ENCODE measurements around the gene STK32C. TPM values are rescaled to one million over a fixed set of nuclear protein-coding genes. Genes with fewer than 3 reads are reported as not detected.

Gene STK32C
- total RNA-seq = 1 to 10 TPM; 9.3 to 9.7 TPM

GRCh38 chr10:132307823-132308586 lies at the start of gene STK32C:
Gene STK32C (minus strand): TSS chr10:132307950. CDS start chr10:132307833, 117 bp downstream.

GRCh38 chr10:132331601-132332432 lies 24.1 kb upstream of the STK32C start, which contains the start of gene LRRC27:
Gene LRRC27 (plus strand): TSS chr10:132332193. CDS start chr10:132333525, 1,332 bp downstream.

GRCh38 chr10:132186488-132187429 lies 121.0 kb downstream of the STK32C start, which contains the start of gene DPYSL4:
Gene DPYSL4 (plus strand): TSS chr10:132186948. CDS start chr10:132187064, 116 bp downstream.

Other genes starting within 250 kb of the STK32C start
- gene JAKMIP3, start 242.0 kb downstream of the STK32C start, total RNA-seq = under 1 TPM; 0.31 to 0.45 TPM
- 1 to 10 TPM; 6.4 to 6.8 TPM for gene DPYSL4, start 121.0 kb downstream of the STK32C start, total RNA-seq
- 1 to 10 TPM; 4.5 to 6.2 TPM for gene LRRC27, start 24.2 kb upstream of the STK32C start, total RNA-seq
- gene PWWP2B, start 89.2 kb upstream of the STK32C start, total RNA-seq = 10 to 100 TPM; 13.0 to 14.0 TPM
- 10 to 100 TPM; 14.4 to 15.3 TPM for gene INPP5A, start 229.8 kb upstream of the STK32C start, total RNA-seq

Measured in activated naive CD4-positive, alpha-beta T cell treated with anti-CD3 and anti-CD28 coated beads, Interleukin-2, amount 10 ng/mL, durations not matched to agents 5 hours and 36 hours (primary cell).